OCI-LY7 (cell line): Measurements from ENCODE around the gene CYP39A1. TPM values are rescaled to one million over a fixed set of nuclear protein-coding genes. Genes with fewer than 3 reads are reported as not detected.

ENCODE experiments used
- BruUV-seq: library from RNA; stranded (reverse); fragments of 400-500 nt; replicated peaks from 2 replicates; lab custom pipeline; 2021; lab: Mats Ljungman, UMichigan
- CTCF ChIA-PET: fragments of 300-600 bp; sonication (Branson Sonifier 250); formaldehyde crosslinking; loops from one replicate; lab custom pipeline; 2022; ENCODE audit warnings: antibody characterized with exemption; ENCODE audit not compliant: unreplicated experiment; lab: Charles Lee
- POLR2A ChIA-PET: fragments of 300-600 bp; sonication (Branson Sonifier 250); formaldehyde crosslinking; loops from one replicate; lab custom pipeline; 2022; ENCODE audit warnings: antibody characterized with exemption; lab: Charles Lee
- DNase-seq: peaks from one replicate; pipeline ENCODE4 v3.0.0-alpha.2; 2015; ENCODE audit warnings: low spot score
- H2AFZ ChIP-seq: fragments of 200-600 bp; sonication (generic), shearing (Covaris generic); 2 replicates; pipeline ENCODE4 v1.6.1; 2014; ENCODE audit warnings: mild to moderate bottlenecking, antibody characterized with exemption, low read length, moderate library complexity
- H3K27ac ChIP-seq: fragments of 200-600 bp; sonication (generic); 2 replicates; pipeline ENCODE4 v1.5.1; 2014; ENCODE audit warnings: mixed run types, low read depth, mild to moderate bottlenecking, moderate library complexity, low read length, inconsistent platforms; ENCODE audit not compliant: poor library complexity, severe bottlenecking
- H3K36me3 ChIP-seq: fragments of 200-600 bp; sonication (generic); 2 replicates; pipeline ENCODE4 v1.6.1; 2014; ENCODE audit warnings: mild to moderate bottlenecking, antibody characterized with exemption, low read length, moderate library complexity, mixed read lengths; ENCODE audit not compliant: insufficient read depth
- H3K4me1 ChIP-seq: fragments of 200-600 bp; sonication (generic); 2 replicates; pipeline ENCODE4 v1.5.1; 2014; ENCODE audit warnings: mild to moderate bottlenecking, low read length; ENCODE audit not compliant: insufficient read depth, poor library complexity, severe bottlenecking
- H3K4me2 ChIP-seq: fragments of 200-600 bp; sonication (generic); 2 replicates; pipeline ENCODE4 v1.6.1; 2014; ENCODE audit warnings: mild to moderate bottlenecking, low read length
- H3K4me3 ChIP-seq: fragments of 200-600 bp; sonication (generic); 2 replicates; pipeline ENCODE4 v1.5.1; 2014; ENCODE audit warnings: mild to moderate bottlenecking, low read depth, low read length; ENCODE audit not compliant: poor library complexity, severe bottlenecking
- H3K79me2 ChIP-seq: fragments of 200-600 bp; sonication (generic); 2 replicates; pipeline ENCODE4 v1.6.1; 2016; ENCODE audit warnings: low read depth, mild to moderate bottlenecking, low read length, moderate library complexity, mixed read lengths; ENCODE audit not compliant: insufficient read depth
- H3K9me2 ChIP-seq: fragments of 200-600 bp; sonication (generic); 2 replicates; pipeline ENCODE4 v1.6.1; 2016; ENCODE audit warnings: mild to moderate bottlenecking, low read length, mixed read lengths; ENCODE audit not compliant: insufficient read depth
- H3K9me3 ChIP-seq: fragments of 200-600 bp; sonication (generic); 2 replicates; pipeline ENCODE4 v1.6.1; 2014; ENCODE audit warnings: mild to moderate bottlenecking, mixed run types, low read length, mixed read lengths
- H4K20me1 ChIP-seq: fragments of 200-600 bp; sonication (generic); 2 replicates; pipeline ENCODE4 v1.6.1; 2014; ENCODE audit warnings: mild to moderate bottlenecking, antibody characterized with exemption, low read length, moderate library complexity, mixed read lengths; ENCODE audit not compliant: insufficient read depth
- EZH2phosphoT487 ChIP-seq: fragments of 200-600 bp; sonication (generic); IDR thresholded peaks from 2 replicates; pipeline ENCODE4 v1.6.1; 2018; ENCODE audit warnings: low read depth, borderline replicate concordance, mild to moderate bottlenecking, mixed run types, antibody characterized with exemption, low read length, moderate library complexity, mixed read lengths
- intact Hi-C: fragments of 100-400 bp; cut with micrococcal nuclease; formaldehyde crosslinking; loops from one replicate; pipeline ENCODE4 v1.10.0; 2022; ENCODE audit not compliant: unreplicated experiment
- total RNA-seq, 2 experiments: library from RNA; depleted of rRNA in 1 of 2; stranded (reverse); fragments of >200 nt in 1 of 2; shearing (Covaris generic) in 1 of 2; gene quantifications; 2 replicates each; pipeline ENCODE4 v1.2.3, GENCODE V29; 2014 to 2022
- TF ChIP-seq, protein P1 (sequence below): fragments of 200-600 bp; sonication (generic); conservative IDR thresholded peaks from 2 replicates; pipeline ENCODE4 v1.5.1; 2014; ENCODE audit warnings: mild to moderate bottlenecking, antibody characterized with exemption, low read length, moderate library complexity, mixed read lengths

CYP39A1 gene
- total RNA-seq, 2 experiments from 2014 or later, result 13.4 to 24.5 TPM

DNA sequence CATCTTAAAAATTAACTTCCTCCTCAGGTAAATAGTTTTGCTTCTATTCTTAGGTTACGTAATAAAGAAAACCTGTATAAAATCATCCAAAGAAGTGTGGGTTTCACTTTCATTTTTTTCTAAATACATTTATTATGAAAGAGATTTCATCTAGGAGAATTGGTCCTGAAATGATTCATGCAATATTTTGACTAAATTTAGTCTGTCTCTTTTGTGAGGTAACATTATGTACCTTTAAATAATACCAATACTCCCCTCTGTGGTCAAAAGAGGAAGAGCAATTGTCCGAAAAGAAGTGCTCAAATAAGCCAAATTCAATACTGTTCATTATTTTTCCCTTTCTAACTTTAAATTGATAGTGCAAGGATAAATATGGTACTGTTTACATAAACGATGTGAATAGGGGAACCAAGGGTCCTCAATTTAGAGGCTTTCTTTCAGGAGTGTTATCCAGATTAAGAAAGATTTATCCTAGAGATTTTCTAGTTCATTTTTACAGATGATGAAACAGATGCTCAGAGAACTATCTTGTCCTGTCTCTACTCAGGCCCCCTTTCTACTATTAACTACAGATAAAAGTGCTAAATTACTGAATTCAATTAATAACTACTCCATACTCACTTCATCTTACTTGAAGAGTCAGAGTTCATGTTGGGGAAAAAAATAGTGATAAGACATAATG lies 26.2 kb downstream of the CYP39A1 start:
- no peaks in the 10 kb centered on the region for H3K9me2 ChIP-seq
- H3K4me3 ChIP-seq, result peak overlapping the region; percentile 50
- no peaks in the 10 kb centered on the region for H4K20me1 ChIP-seq
- H3K9me3 ChIP-seq, result no peaks in the 10 kb centered on the region; the same call in 1 of the 2 replicates
- TSS peak; percentile 38 for BruUV-seq
- H3K4me2 ChIP-seq, result peak overlapping the region; percentile 72
- H3K27ac ChIP-seq, result peak overlapping the region; percentile 94
- H3K36me3 ChIP-seq, result peaks cover 75% of the 10 kb centered on the region
- ChIA-PET POLR2A (interaction anchor here (0.9 to 4.3 kb wide), 5 partner anchors 10 to 28 kb away, joined by 3 to 17 read pairs (median 4); partner anchors contain the start of genes CYP39A1 and SLC25A27), CTCF (interaction anchor here (1.1 kb wide), 1 partner anchor 24 kb away, joined by 6 read pairs; no protein-coding TSS in a partner anchor)
- peak overlapping the region; percentile 80 for H2AFZ ChIP-seq
- intact Hi-C loops, result loop anchor here (1.0 to 2.0 kb wide), 4 partner anchors 136 to 536 kb away; partner anchors contain the start of gene RCAN2
- TF ChIP-seq EZH2phosphoT487, result no peak
- TF ChIP-seq, protein P1, sequence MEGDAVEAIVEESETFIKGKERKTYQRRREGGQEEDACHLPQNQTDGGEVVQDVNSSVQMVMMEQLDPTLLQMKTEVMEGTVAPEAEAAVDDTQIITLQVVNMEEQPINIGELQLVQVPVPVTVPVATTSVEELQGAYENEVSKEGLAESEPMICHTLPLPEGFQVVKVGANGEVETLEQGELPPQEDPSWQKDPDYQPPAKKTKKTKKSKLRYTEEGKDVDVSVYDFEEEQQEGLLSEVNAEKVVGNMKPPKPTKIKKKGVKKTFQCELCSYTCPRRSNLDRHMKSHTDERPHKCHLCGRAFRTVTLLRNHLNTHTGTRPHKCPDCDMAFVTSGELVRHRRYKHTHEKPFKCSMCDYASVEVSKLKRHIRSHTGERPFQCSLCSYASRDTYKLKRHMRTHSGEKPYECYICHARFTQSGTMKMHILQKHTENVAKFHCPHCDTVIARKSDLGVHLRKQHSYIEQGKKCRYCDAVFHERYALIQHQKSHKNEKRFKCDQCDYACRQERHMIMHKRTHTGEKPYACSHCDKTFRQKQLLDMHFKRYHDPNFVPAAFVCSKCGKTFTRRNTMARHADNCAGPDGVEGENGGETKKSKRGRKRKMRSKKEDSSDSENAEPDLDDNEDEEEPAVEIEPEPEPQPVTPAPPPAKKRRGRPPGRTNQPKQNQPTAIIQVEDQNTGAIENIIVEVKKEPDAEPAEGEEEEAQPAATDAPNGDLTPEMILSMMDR, result peak; percentile 86
- peak; percentile 79 for DNase-seq
- peaks cover 66% of the 10 kb centered on the region for H3K4me1 ChIP-seq
- peaks cover 13% of the 10 kb centered on the region; the same call in 1 of the 2 replicates for H3K79me2 ChIP-seq

DNA sequence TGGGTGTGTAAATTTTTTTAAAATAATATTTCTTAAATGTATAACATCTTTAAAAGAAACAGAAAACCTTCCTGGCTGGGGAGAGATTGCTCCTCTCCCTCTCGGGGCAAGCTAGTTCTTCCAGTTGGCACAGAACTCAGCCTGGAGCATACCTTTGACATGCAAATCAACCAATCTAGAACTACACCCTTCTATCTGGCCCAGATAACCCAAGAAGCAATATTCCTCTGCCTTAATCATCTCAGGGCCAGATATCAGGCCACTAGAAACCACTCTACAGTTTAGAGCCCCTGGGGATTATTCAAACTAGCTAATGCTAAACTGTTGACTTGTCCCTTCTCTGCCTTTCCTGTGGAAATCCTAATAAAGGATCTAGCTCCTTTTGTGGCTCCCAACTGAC lies 33.9 kb downstream of the CYP39A1 start:
- H3K4me3 ChIP-seq, result no peak overlapping the region
- BruUV-seq, result no TSS peak
- H3K4me2 ChIP-seq, result no peak overlapping the region

More for the DNA sequence above, 33.9 kb downstream of the CYP39A1 start:
- ChIA-PET POLR2A (interaction anchor here (0.5 to 1.0 kb wide), 3 partner anchors 13 to 452 kb away, joined by 3 to 5 read pairs (median 3); no protein-coding TSS in a partner anchor), CTCF (no interaction called here)
- intact Hi-C loops, result no loop called here
- Histone ChIP-seq H3K27ac (no peak overlapping the region), H2AFZ (no peak overlapping the region), H3K9me2 (no peaks in the 10 kb centered on the region), H3K36me3 (peaks cover 81% of the 10 kb centered on the region), H3K79me2 (no peaks in the 10 kb centered on the region), H4K20me1 (no peaks in the 10 kb centered on the region), H3K9me3 (no peaks in the 10 kb centered on the region; the same call in 1 of the 2 replicates), H3K4me1 (no peaks in the 10 kb centered on the region)
- no peak for DNase-seq
- TF ChIP-seq, protein P1, result no peak
- TF ChIP-seq EZH2phosphoT487, result no peak
